ENCODE measurements around the gene EIF4A3.

GRCh38 chr17:80104956-80105375 is 42.0 kb downstream of the EIF4A3 start:
- no peak for TF ChIP-seq CTCF (IDR thresholded peaks at IDR 0.05)
- no peak for TF ChIP-seq JUN (CRISPR knock-in tag; IDR thresholded peaks at IDR 0.05)
